ENCODE data around the gene BCOR.

Gene BCOR

GRCh38 chrX:40061871-40062524 lies 35.8 kb downstream of the BCOR start:
- ATAC-seq (ENCODE audit: insufficient read depth, low read depth) (peak; percentile 39; the same call in 1 of the 3 replicates), DNase-seq (no peak)
- H3K27me3 ChIP-seq (ENCODE audit: insufficient read depth, low read length, poor library complexity) = no peaks in the 10 kb centered on the region
- peaks cover 34% of the 10 kb centered on the region for H4K20me1 ChIP-seq (ENCODE audit: insufficient read depth, low read length)
- TF ChIP-seq EZH2 (IDR thresholded peaks at IDR 0.05; ENCODE audit: borderline replicate concordance, low read depth, low read length, severe bottlenecking) (no peak), CTCF (IDR thresholded peaks at IDR 0.05; ENCODE audit: borderline replicate concordance, extremely low read depth, low read length, poor library complexity, severe bottlenecking) (no peak)
- H3K9me3 ChIP-seq (ENCODE audit: insufficient read depth, low read length, severe bottlenecking) = no peaks in the 10 kb centered on the region
- H3K79me2 ChIP-seq (ENCODE audit: insufficient read depth, low read length) = peaks cover 23% of the 10 kb centered on the region
- H2AFZ ChIP-seq (ENCODE audit: low read depth, low read length) = no peak overlapping the region
- no peak overlapping the region for H3K9ac ChIP-seq (ENCODE audit: low read depth, low read length)
- no peak overlapping the region for H3K4me2 ChIP-seq (ENCODE audit: insufficient read depth, low read length)
- peaks cover 98% of the 10 kb centered on the region for H3K36me3 ChIP-seq (ENCODE audit: insufficient read depth, low read length)
- H3K4me1 ChIP-seq (ENCODE audit: insufficient read depth, low read length) = no peaks in the 10 kb centered on the region
- no peak overlapping the region for H3K27ac ChIP-seq (ENCODE audit: low read length)
- no peak overlapping the region for H3K4me3 ChIP-seq (ENCODE audit: low read depth in 1 of 2, low read length in 2 of 2)

GRCh38 chrX:40061005-40061404 lies 36.8 kb downstream of the BCOR start:
- no peak overlapping the region for H3K4me3 ChIP-seq (ENCODE audit: low read depth in 1 of 2, low read length in 2 of 2)
- ATAC-seq (ENCODE audit: insufficient read depth, low read depth) (no peak), DNase-seq (no peak)
- no peak overlapping the region for H2AFZ ChIP-seq (ENCODE audit: low read depth, low read length)
- H3K4me1 ChIP-seq (ENCODE audit: insufficient read depth, low read length) = no peaks in the 10 kb centered on the region
- H3K4me2 ChIP-seq (ENCODE audit: insufficient read depth, low read length) = no peak overlapping the region
- H3K27ac ChIP-seq (ENCODE audit: low read length) = no peak overlapping the region
- peaks cover 14% of the 10 kb centered on the region for H3K79me2 ChIP-seq (ENCODE audit: insufficient read depth, low read length)
- H3K27me3 ChIP-seq (ENCODE audit: insufficient read depth, low read length, poor library complexity) = no peaks in the 10 kb centered on the region
- H3K9ac ChIP-seq (ENCODE audit: low read depth, low read length) = no peak overlapping the region
- TF ChIP-seq CTCF (IDR thresholded peaks at IDR 0.05; ENCODE audit: borderline replicate concordance, extremely low read depth, low read length, poor library complexity, severe bottlenecking) (no peak), EZH2 (IDR thresholded peaks at IDR 0.05; ENCODE audit: borderline replicate concordance, low read depth, low read length, severe bottlenecking) (no peak)
- peaks cover 25% of the 10 kb centered on the region for H4K20me1 ChIP-seq (ENCODE audit: insufficient read depth, low read length)
- no peaks in the 10 kb centered on the region for H3K9me3 ChIP-seq (ENCODE audit: insufficient read depth, low read length, severe bottlenecking)
- peaks cover 98% of the 10 kb centered on the region for H3K36me3 ChIP-seq (ENCODE audit: insufficient read depth, low read length)

GRCh38 chrX:40060356-40060845 lies 37.4 kb downstream of the BCOR start:
- H3K9me3 ChIP-seq (ENCODE audit: insufficient read depth, low read length, severe bottlenecking) = no peaks in the 10 kb centered on the region
- ATAC-seq (ENCODE audit: insufficient read depth, low read depth) (no peak), DNase-seq (no peak)
- H2AFZ ChIP-seq (ENCODE audit: low read depth, low read length) = no peak overlapping the region
- H3K4me2 ChIP-seq (ENCODE audit: insufficient read depth, low read length) = no peak overlapping the region
- TF ChIP-seq CTCF (IDR thresholded peaks at IDR 0.05; ENCODE audit: borderline replicate concordance, extremely low read depth, low read length, poor library complexity, severe bottlenecking) = no peak
- no peak for TF ChIP-seq EZH2 (IDR thresholded peaks at IDR 0.05; ENCODE audit: borderline replicate concordance, low read depth, low read length, severe bottlenecking)
- peaks cover 19% of the 10 kb centered on the region for H4K20me1 ChIP-seq (ENCODE audit: insufficient read depth, low read length)
- no peaks in the 10 kb centered on the region for H3K27me3 ChIP-seq (ENCODE audit: insufficient read depth, low read length, poor library complexity)
- no peak overlapping the region for H3K27ac ChIP-seq (ENCODE audit: low read length)
- no peaks in the 10 kb centered on the region for H3K4me1 ChIP-seq (ENCODE audit: insufficient read depth, low read length)
- peaks cover 98% of the 10 kb centered on the region for H3K36me3 ChIP-seq (ENCODE audit: insufficient read depth, low read length)
- no peak overlapping the region for H3K9ac ChIP-seq (ENCODE audit: low read depth, low read length)
- no peak overlapping the region for H3K4me3 ChIP-seq (ENCODE audit: low read depth in 1 of 2, low read length in 2 of 2)
- peaks cover 9% of the 10 kb centered on the region for H3K79me2 ChIP-seq (ENCODE audit: insufficient read depth, low read length)

Data from DND-41 (cell line).